GM21786 (cell line): Measurements from ENCODE around the gene CRTC1.

Experiments
- ATAC-seq: cut with Tn5 transposase; IDR thresholded peaks from one replicate; pipeline ENCODE4 v1.9.1; 2021; ENCODE audit not compliant: unreplicated experiment

Gene CRTC1

GRCh38 chr19:18683109-18683957 lies at the start of gene CRTC1:
TSS of gene CRTC1 (plus strand) at chr19:18683680. CDS start at chr19:18683703, 23 bp downstream.
- ATAC-seq, result no peak

- ATAC-seq, result no peak
Observed at GRCh38 chr19:18634612-18635297, 48.7 kb upstream of the CRTC1 start.

- ATAC-seq, result no peak
Observed at GRCh38 chr19:18635831-18636182, 47.7 kb upstream of the CRTC1 start.

GRCh38 chr19:18636183-18636968 lies 47.1 kb upstream of the CRTC1 start:
- peak; percentile 83 for ATAC-seq

- no peak for ATAC-seq
Observed at GRCh38 chr19:18636969-18637629, 46.4 kb upstream of the CRTC1 start, which contains the start of gene KLHL26. TSS of gene KLHL26 (plus strand) at chr19:18637028. CDS start at chr19:18637055, 27 bp downstream.

- ATAC-seq, result no peak
Observed at GRCh38 chr19:18637673-18638630, 45.5 kb upstream of the CRTC1 start.

GRCh38 chr19:18639706-18640243 lies 43.7 kb upstream of the CRTC1 start:
- no peak for ATAC-seq

GRCh38 chr19:18644196-18645034 lies 39.1 kb upstream of the CRTC1 start:
- no peak for ATAC-seq

GRCh38 chr19:18645035-18645511 lies 38.4 kb upstream of the CRTC1 start:
- no peak for ATAC-seq

GRCh38 chr19:18646535-18647370 lies 36.7 kb upstream of the CRTC1 start:
- no peak for ATAC-seq

- ATAC-seq, result no peak
Observed at GRCh38 chr19:18647371-18647767, 36.1 kb upstream of the CRTC1 start.

GRCh38 chr19:18647807-18648206 lies 35.7 kb upstream of the CRTC1 start:
- no peak for ATAC-seq

- ATAC-seq, result no peak
Observed at GRCh38 chr19:18648973-18649315, 34.5 kb upstream of the CRTC1 start.

GRCh38 chr19:18649371-18650020 lies 34.0 kb upstream of the CRTC1 start:
- ATAC-seq, result no peak

- no peak for ATAC-seq
Observed at GRCh38 chr19:18650021-18650390, 33.5 kb upstream of the CRTC1 start.

GRCh38 chr19:18650468-18651041 lies 32.9 kb upstream of the CRTC1 start:
- ATAC-seq, result no peak

- ATAC-seq, result no peak
Observed at GRCh38 chr19:18651300-18651699, 32.2 kb upstream of the CRTC1 start.
